ENCODE measurements around the gene SLCO2A1. TPM values are rescaled to one million over a fixed set of nuclear protein-coding genes. Genes with fewer than 3 reads are reported as not detected.

The SLCO2A1 gene
- total and polyA plus RNA-seq, 8 donors, result 1.9 to 121 (median 8.8) TPM

- 27 to 37% (median 33%) methylated on average over 5 of the region's 5 CpGs for WGBS, 5 donors
- Histone ChIP-seq H3K4me1 (peaks cover 20 to 52% (median 35%) of the 10 kb centered on the region in 4 donors), H3K9me3 (no peaks in the 10 kb centered on the region), H3K27me3 (no peaks in the 10 kb centered on the region), H3K27ac (peak overlapping the region; percentile 65 to 75 (median 74)), H3K36me3 (no peaks in the 10 kb centered on the region), H3K4me3 (no peak overlapping the region)
- peak; percentile 50 to 88 for DNase-seq
- intact Hi-C loops (cut with DNase I; ENCODE audit: low total_unique reads), result no loop called here
- peak in 2 of 3 donors; percentile 56 to 83 for TF ChIP-seq POLR2AphosphoS5 (IDR thresholded peaks at IDR 0.05)
- no peak for TF ChIP-seq EP300 (IDR thresholded peaks at IDR 0.05)
Measured at GRCh38 chr3:133943639-133944141, 86.0 kb downstream of the SLCO2A1 start.

GRCh38 chr3:133943031-133943535 lies 86.6 kb downstream of the SLCO2A1 start:
- intact Hi-C loops (cut with DNase I; ENCODE audit: low total_unique reads), result no loop called here
- peak overlapping the region in 3 of 5 donors; percentile 65 to 74 (median 74) for H3K27ac ChIP-seq
- H3K27me3 ChIP-seq, result no peaks in the 10 kb centered on the region
- H3K9me3 ChIP-seq, result no peaks in the 10 kb centered on the region
- H3K4me3 ChIP-seq, result no peak overlapping the region
- TF ChIP-seq POLR2AphosphoS5 (IDR thresholded peaks at IDR 0.05) (no peak), POLR2A (IDR thresholded peaks at IDR 0.05) (no peak), EP300 (IDR thresholded peaks at IDR 0.05) (no peak), CTCF (IDR thresholded peaks at IDR 0.05) (no peak)
- H3K36me3 ChIP-seq, result no peaks in the 10 kb centered on the region
- DNase-seq, result peak in 1 of 2 donors; percentile 19
- H3K4me1 ChIP-seq, result peaks cover 20 to 52% (median 35%) of the 10 kb centered on the region in 4 donors
- 49 to 77% (median 59%) methylated on average over 2 of the region's 2 CpGs for WGBS, 5 donors

GRCh38 chr3:133941415-133941821 lies 88.3 kb downstream of the SLCO2A1 start:
- no peaks in the 10 kb centered on the region for H3K9me3 ChIP-seq
- 66 to 83% (median 74%) methylated on average over 7 of the region's 7 CpGs for WGBS, 5 donors
- no peaks in the 10 kb centered on the region for H3K27me3 ChIP-seq
- no peak overlapping the region for H3K27ac ChIP-seq
- DNase-seq, result peak in 1 of 2 donors; percentile 22
- intact Hi-C loops (cut with DNase I; ENCODE audit: low total_unique reads), result no loop called here
- peaks cover 20 to 53% (median 33%) of the 10 kb centered on the region in 4 donors for H3K4me1 ChIP-seq
- H3K36me3 ChIP-seq, result no peaks in the 10 kb centered on the region
- no peak overlapping the region for H3K4me3 ChIP-seq
- TF ChIP-seq EP300 (IDR thresholded peaks at IDR 0.05) (no peak), CTCF (IDR thresholded peaks at IDR 0.05) (no peak), POLR2A (IDR thresholded peaks at IDR 0.05) (no peak), POLR2AphosphoS5 (IDR thresholded peaks at IDR 0.05) (no peak)

GRCh38 chr3:133940536-133940935 lies 89.2 kb downstream of the SLCO2A1 start:
- Histone ChIP-seq H3K4me3 (no peak overlapping the region), H3K9me3 (no peaks in the 10 kb centered on the region), H3K36me3 (no peaks in the 10 kb centered on the region), H3K27me3 (no peaks in the 10 kb centered on the region), H3K27ac (no peak overlapping the region), H3K4me1 (peaks cover 20 to 44% (median 28%) of the 10 kb centered on the region in 4 donors)
- intact Hi-C loops (cut with DNase I; ENCODE audit: low total_unique reads), result no loop called here
- 85 to 96% (median 88%) methylated on average over 10 of the region's 10 CpGs for WGBS, 5 donors
- TF ChIP-seq EP300 (IDR thresholded peaks at IDR 0.05) (no peak), CTCF (IDR thresholded peaks at IDR 0.05) (no peak), POLR2AphosphoS5 (IDR thresholded peaks at IDR 0.05) (no peak), POLR2A (IDR thresholded peaks at IDR 0.05) (no peak)
- DNase-seq, result peak in 1 of 2 donors; percentile 20

- H3K4me3 ChIP-seq, result no peak overlapping the region
- no peaks in the 10 kb centered on the region for H3K9me3 ChIP-seq
- DNase-seq, result peak in 1 of 2 donors; percentile 17
- 69 to 94% (median 89%) methylated on average over 1 of the region's 1 CpG for WGBS, 5 donors
- intact Hi-C loops (cut with DNase I; ENCODE audit: low total_unique reads), result no loop called here
- H3K4me1 ChIP-seq, result peaks cover 12 to 33% (median 18%) of the 10 kb centered on the region in 4 donors
- TF ChIP-seq EP300 (IDR thresholded peaks at IDR 0.05), result no peak
- TF ChIP-seq POLR2AphosphoS5 (IDR thresholded peaks at IDR 0.05), result no peak
- no peak for TF ChIP-seq POLR2A (IDR thresholded peaks at IDR 0.05)
- TF ChIP-seq CTCF (IDR thresholded peaks at IDR 0.05), result no peak
- no peak overlapping the region for H3K27ac ChIP-seq
- no peaks in the 10 kb centered on the region for H3K36me3 ChIP-seq
- H3K27me3 ChIP-seq, result no peaks in the 10 kb centered on the region
Measured at GRCh38 chr3:133939463-133939835, 90.3 kb downstream of the SLCO2A1 start.
